ENCODE results near the gene EMP1.

Gene EMP1

DNA sequence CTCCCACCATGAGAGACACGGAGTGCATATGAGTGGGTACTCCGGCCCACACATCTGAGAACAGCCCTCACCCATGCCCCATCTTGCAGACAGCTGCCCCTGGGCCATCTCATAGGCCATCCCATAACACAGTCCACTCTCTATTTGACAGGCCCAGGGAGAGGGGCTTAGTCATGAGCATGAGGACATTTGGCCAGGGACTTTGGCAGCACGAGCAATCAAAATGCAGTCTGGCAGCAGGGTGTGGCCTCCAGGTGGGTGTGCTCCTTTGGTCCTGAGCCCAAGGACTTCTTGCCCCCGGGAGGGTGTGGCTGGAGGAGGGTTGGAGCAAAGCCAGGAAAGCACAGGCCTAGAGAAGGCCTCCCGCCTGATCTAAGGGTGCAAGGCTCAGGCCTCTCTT, 25.6 kb downstream of the EMP1 start:
- DNase-seq (ENCODE audit: low read depth, low spot score), result no peak

DNA sequence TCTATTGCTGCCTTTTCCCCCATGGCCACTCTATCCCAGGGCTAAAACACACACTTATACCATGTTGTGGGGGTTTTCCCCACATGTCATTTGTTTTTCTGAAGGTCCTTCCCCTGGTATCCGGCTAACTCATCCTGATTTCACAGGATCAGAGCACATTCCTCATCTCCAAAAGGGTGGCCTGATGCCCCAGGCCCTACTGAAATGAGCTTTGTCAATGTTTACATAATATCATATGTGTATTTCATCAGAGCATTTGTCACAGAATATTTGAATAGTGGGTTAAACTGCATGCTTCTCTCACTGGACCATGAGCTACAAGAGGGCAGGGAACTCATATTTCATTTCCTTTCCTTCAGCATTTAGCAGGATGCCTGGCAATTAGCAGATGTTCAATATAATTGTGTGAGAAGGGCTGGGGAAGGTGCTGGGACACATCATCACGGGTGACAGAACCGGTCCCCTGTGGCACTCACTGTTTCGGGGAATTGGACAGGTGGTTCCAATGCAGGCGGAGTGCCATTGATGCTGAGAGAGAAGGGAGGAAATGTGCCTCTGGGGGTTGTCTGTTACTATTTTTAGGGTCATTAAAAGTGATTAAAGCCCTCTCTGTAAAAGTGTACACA, 26.8 kb downstream of the EMP1 start:
- DNase-seq (ENCODE audit: low read depth, low spot score), result no peak

DNA sequence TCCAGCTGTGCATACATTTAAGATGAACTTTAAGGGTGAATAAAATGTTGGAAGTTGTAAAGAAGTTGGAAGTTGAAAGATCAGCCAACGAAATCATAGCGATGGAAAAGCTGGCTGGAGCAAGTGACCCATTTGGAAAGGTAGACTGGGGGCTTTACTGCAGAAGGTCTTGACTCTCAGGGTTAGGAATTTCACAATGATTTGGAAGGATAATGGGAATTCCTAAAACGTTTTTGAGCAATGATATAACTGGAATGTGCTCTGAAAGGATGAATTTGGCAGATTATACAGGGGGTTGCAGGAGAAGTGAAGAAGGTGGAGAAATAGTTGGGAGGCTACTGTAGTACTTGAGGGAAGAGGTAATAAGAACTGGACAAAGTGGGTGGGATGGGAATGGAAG, 27.4 kb downstream of the EMP1 start:
- no peak for DNase-seq (ENCODE audit: low read depth, low spot score)

DNA sequence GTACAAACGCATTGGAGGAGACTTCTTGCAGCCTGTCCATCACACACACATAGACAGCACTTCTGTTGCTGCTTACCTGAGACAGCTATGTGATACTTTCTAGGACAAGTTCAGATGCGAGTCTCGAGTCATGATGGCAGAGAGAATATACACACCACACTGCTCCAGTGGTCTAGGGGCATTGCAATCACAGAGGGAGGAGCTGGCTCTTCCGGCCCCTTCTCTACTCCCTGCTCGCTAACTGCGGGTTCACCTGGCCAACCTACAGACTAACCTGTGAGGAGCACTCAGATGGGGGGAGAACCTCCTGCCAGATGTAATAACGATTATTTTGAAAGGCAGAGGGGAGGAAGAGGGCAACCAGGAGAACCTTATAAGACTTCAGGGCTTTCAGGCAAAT, 30.7 kb downstream of the EMP1 start:
- DNase-seq (ENCODE audit: low read depth, low spot score), result no peak

DNA sequence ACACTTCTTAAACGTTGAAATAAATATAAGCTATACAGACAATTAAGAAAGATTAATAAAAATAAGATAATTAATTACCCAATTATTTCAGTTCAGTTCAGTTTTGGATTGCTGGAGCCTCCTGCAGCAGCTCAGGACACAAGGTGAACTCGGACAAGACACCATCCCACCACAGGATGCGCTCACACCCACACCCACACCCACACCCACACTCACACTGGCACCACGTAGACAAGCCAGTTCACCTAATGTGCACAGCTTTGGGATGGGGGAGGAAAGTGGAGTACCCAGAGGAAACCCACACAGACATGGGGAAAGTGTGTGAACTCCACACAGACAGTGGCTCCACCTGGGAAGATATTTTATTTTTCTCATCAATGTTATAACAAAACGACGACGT, 32.1 kb downstream of the EMP1 start:
- no peak for DNase-seq (ENCODE audit: low read depth, low spot score)

DNA sequence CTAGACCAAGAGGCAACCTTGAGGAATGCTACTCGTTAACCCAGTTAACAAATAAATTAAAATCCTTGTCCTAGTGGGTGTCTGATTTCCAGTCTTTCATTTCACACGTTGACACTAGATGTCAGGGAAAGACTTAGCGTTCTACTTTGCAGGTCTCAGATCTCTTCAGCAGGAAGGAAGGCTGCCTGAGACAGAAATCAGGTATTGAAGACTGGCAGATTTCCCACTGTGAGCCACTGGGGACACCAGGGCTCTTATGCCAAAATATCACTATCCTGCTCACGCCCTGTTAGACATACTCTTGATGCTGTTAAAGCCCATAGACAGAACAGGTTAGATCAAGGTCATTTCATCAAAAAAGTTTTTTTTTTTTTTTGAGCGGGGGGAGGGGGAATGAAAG, 33.0 kb downstream of the EMP1 start:
- no peak for DNase-seq (ENCODE audit: low read depth, low spot score)

DNA sequence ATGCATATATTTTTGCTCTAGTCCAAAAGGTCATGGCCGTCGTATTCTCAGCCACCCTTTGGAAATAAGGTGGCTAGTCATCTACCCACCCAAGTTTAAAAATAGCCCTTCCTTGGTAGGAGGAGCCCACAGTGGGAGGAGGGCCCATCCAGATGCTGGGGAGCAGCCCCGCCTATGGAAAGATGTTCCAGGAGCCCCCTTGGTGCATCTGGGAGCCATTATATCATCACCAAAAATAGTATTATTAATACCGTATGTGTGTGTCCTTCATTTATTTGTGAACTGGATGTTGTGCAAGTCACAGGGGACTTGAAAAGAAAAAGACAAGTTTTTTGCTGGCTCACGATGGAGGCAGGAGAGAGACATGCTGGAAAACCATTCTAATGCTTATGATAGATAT, 34.0 kb downstream of the EMP1 start:
- no peak for DNase-seq (ENCODE audit: low read depth, low spot score)

DNA sequence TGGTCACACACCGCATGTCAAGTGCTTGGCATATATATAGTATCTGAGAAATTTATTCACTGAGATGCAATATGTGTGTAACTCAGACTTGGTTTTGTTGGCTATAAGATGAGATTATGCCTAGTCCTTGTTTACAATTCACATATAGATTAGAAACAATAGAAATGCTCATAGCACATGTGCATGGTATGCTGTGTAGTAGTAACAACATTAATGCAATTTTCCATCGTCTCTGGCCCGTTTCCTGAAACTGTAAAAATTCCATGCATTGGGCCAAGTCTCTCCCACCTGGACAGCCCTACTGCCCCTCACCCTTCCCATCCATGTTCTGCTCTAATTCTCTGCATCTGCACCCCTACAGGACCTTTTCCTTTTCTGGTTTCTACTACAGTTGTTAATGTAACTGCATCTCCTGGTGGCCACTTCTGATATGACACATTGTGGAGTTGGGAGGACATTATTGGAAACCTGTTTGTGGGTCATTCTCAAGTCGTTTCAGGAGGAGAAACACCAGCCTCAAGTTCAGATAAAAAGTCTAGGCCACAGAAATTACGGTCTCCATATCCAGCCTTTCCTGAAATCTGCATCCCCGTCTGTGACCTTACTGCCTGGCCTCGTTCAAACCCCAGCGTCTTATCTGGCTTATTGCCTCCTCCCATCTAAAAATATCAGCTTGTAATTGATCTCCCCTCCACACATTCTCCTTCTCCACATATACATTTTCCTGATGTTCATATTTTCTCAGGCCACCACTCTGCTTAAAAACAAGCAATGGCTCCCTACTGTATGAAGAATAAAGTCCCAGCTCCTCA, 37.5 kb downstream of the EMP1 start:
- DNase-seq (ENCODE audit: low read depth, low spot score), result no peak

DNA sequence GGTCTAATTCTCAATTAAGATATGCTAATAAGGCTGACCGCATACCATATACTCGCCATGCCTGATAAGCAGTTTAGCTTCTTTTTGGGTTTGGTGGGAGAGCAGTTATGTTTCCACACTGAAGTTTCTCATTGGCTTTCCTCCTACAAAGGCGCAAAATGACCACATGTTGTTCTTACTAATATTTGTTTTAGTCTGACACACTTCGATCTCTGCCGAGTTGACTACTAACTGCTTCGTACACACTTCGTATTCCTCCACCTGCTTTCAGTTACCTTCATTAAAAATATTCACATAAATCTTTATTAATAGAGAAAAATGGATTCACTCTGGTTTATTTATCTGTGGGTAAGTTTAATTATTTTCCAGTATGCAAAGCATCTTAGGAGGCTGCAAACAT, 41.7 kb downstream of the EMP1 start:
- no peak for DNase-seq (ENCODE audit: low read depth, low spot score)

DNA sequence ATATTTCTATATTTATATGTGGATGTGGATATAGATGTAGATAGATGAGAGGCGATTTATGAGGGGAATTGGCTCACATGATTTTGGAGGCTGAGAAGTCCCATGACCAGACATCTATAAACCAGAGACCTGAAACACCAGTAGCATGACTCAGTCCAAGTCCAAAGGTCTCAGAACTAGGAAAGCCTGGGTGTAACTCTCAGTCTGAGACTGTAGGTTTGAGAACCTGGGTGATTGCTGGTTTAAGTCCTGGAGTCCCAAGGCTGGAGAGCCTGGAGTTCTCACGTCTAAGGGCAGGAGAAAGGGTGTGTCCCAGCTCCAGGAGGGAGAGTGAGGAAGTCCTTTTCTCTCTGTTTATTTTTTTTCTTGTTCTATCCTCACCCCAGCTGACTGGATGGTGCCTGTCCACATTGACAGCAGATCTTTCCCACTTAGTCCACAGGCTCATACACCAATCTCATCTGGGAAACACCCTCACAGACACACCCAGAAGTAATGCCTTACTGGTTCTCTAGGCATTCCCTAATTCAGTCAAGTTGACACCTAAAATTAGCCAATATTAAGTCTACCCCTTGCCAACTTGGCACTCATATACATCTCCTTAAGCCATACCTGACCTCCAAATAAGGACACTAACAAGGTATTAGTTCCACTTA, 45.4 kb downstream of the EMP1 start:
- no peak for DNase-seq (ENCODE audit: low read depth, low spot score)

DNA sequence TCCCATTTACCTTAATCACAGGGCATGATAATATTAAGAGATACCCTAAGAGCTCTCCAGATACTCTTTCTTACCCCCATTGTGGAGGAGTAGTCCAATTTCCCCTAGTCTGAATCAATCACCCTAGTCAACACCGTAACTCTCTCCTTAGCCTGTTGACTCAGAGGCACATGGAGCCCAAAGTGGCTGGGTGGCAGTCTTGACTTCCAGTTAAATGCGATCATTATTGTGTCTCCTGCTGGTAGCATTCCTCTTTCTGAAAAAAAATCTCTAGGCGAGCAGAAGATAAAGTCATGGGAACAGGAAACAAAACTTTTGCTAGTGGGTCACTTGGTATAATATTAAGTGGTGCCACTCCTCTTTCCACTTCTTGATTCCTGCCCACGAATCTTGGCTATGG, 46.4 kb downstream of the EMP1 start:
- DNase-seq (ENCODE audit: low read depth, low spot score), result no peak

DNA sequence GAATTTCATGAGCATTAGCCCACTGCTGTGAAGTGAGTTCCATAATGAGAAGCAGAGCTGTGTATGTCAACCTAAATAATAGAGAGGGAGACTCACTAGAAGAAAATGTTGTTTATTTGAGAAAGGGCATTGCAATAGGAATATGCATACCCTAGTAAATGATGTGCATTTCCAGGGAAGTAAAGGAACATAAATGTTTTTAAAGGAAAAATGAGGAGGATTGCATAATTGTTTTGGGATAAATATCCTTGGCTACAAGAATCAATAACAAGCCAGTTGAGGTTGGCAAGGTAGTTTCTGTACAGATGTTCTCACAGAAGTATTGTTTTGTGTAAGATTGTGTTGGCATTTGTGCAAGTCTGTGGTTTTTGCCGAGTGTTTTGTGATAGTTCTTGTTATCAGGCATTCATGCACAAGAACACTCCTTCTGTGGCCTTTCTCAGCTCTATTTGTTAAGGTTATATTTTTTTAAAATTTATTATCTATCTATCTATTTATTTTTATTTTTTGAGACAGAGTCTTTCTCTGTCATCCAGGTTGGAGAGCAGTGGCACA, 47.1 kb downstream of the EMP1 start:
- no peak for DNase-seq (ENCODE audit: low read depth, low spot score)

DNA sequence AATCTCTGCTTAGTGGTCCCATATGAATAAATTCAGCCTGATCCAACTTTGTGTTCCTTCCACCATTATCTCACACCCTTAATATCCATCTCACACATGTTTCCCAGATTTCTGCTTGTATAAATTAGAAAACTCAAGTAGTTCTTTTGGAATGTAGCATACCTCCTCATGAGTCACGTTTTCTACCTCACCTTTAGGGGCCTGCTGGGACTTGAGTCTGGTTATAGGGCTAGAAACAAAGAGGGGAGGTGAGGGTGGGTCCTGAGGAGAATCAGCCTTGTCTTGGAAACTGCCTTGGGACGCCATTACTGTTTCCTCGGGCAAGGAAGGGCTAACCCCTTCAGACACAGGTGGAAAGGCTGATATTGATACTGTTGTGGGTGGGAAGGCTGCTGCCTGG, 51.1 kb downstream of the EMP1 start:
- no peak for DNase-seq (ENCODE audit: low read depth, low spot score)

DNA sequence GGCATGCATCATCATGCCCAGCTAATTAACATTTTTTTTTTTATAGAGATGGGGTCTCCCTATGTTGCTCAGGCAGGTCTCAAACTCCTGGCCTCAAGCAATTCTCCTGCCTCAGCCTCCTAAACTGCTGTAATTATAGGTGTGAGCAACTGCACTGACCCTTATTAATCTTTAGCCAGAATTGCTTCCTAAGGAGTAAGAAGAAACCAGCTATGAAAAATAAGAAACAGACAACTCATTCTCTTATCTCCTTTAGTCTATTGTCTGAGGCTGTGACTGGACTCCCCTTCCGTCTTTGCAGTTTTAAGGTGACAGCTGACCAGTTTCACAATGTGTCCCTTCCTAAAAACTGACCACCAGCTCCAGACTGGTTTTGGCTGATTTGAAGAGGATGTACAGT, 52.4 kb downstream of the EMP1 start:
- no peak for DNase-seq (ENCODE audit: low read depth, low spot score)

DNA sequence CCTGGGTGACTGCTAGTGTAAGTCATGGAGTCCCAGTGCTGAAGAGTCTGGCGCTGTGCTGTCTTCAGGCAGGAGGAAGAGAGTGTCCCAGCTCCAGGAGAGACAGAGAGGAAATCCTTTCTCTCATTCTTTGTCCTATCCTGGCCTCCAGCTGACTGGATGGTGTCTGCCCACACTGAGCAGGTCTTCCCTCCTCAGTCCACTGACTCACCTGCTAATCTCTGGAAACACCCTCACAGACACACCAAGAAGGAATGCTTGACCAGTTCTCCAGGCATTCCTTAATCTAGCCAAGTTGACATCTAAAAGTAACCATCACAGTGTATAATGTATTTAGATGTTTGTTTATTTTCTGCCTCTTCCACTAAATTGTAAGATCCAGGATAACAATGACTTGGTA, 53.9 kb downstream of the EMP1 start:
- DNase-seq (ENCODE audit: low read depth, low spot score), result no peak

DNA sequence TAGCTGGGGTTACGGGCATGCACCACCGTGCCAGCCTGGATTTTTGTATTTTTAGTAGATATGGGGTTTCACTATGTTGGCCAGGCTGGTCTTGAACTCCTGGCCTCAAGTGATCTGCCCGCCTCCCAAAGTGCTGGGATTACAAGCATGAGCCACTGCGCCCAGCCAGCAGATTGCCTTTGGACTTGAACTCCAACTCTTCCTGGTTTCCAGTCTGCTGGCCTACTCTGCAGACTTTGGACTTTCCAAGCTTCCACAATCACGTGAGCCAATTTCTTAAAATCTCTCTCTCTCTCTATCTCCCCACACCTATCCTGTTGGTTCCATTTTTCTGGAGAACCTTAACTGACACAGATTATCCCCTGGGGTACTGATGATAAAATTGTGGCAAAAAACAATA, 55.0 kb downstream of the EMP1 start:
- no peak for DNase-seq (ENCODE audit: low read depth, low spot score)

DNA sequence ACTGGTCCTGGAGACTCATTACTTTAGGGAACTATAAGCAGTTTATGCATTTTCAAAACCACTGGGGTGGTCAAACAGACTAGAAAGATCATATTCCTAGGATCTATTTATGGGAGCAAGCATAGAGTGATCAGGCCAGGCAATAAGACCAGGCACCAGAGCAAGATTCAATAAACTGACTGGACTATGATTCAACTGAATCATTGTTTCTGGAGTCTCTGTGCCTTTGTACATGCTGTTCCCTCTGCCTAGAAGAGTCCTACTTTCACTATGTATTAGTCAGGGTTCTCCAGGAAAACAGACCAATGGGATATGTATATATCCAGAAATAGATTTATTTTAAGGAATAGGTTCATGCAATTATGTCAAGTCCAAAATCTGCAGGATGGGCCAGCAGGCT, 55.5 kb downstream of the EMP1 start:
- DNase-seq (ENCODE audit: low read depth, low spot score), result no peak

DNA sequence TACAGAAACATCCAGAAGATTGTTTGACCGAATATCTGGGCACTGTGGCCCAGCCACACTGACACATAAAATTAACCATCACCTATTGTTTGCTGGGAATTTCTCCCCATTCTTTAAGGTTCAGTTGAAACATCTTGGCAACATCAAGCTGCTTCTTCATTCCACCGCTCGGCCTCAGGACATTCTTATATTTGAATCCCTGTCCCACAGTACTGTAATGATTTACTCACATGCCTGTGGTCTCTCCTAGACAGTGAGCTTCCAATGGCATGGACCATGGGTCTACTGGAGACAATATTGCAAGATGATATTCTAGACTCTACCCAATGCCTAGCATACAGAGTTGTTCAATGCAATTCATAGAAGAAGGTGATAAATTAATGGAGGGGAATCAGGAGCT, 56.1 kb downstream of the EMP1 start:
- DNase-seq (ENCODE audit: low read depth, low spot score), result no peak

DNA sequence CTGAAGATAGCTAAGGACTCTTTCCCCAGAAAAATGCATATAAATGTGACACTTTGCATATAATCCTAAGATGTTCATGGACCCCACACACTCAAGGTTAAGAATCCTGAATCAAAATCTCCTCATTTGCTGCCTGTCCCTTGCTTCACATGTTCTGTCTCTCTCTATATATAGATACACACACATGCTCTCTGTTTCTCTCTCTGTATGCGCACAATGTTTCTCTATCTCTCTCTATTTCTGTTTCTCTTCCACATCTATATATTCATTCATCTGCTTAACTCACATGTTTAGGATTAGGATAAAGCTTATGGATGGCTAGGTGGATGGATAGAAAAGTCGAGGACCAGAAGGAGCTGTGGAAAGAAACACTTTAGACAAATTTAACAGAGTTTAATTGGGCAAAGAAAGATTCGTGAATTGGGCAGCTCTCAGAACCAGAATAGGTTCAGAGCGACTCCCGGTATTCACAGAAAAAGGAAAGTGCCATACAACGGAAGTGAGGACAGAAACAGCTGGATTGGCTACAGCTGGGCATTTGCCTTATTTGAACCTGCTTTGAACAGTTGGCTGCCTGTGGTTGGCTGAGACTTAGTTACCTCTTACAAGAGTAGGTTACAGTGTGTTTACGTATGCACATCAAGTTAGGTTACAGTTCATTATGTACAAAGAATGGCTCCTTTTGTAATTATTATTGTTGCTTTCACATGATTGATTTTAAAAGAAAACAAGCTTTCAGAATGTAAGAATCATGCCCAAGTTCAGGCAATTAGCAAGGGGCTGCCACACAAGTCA, 57.6 kb downstream of the EMP1 start:
- DNase-seq (ENCODE audit: low read depth, low spot score), result no peak

DNA sequence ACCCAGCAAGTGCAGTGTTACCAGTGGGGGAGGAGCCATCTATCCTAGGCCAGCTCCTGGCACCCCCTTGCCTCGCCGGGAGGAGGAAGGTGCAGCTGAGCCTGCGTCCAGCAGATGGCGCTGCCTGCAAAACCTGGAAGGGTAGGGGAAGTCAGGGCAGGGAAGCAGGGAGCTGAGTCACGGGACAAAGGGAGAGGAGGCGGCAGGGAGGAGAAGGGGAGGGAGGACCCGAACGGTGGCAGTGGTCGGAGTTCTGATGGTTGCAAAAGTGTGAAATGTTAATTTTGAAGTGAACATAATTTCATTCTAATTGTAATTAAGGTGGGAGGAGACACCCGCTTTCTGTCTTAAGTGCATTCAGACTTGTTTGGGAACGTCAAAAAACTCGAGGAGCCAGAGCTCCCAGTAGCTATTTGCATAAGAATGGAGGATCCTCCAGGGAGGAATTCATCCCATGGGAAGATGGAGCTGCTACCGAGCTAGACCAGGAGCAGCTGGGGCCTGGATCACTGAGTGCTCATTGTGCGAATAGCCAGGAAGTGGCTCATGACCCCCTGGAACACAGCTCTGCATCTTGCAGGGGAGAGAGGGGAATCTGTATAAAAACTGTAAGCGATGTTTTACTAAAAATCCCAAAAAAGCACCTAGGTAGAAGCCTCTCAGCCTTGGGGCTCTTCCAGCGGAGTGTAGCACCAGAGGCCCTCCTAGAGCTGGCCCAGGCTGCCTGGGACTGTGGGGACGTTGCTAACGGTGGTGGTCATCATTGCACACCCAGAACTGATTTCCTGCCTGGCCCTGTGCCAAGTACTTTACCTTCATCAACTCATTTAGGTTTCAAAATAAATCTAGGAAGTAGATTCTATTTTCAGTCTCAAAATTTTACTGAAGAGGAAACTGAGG, 59.5 kb downstream of the EMP1 start:
- DNase-seq (ENCODE audit: low read depth, low spot score), result peak; percentile 74

DNA sequence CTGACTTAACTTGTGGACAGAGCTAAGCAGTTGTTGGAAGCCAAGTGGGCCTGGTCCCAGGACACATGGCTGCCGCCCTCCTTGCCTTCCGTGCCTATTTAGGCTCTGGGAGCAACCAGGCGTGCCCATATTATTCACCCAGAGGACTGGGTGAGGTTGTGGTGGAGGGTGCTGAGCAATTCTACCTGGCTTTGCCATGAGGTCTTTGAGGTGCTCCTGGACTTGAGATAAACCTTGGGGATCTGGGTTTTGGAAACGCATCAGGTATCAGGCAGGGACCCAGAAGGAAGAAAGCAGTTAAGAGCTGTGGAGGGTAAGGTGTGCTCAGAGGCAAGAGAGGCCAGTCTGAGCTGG, 60.1 kb downstream of the EMP1 start:
- no peak for DNase-seq (ENCODE audit: low read depth, low spot score)
